Kidney epithelial cell (primary cell): ENCODE results near the gene IFFO2. TPM values are rescaled to one million over a fixed set of nuclear protein-coding genes. Genes with fewer than 3 reads are reported as not detected.
"Not testable (repeated sequence)": the region's sequence is repeated elsewhere in the genome, so short reads cannot be mapped to it uniquely, and the experiment has no call there.

Source experiments
- DNase-seq: peaks from one replicate; pipeline ENCODE4 v3.0.0-alpha.2; 2010; ENCODE audit warnings: low read depth
- H3K27me3 ChIP-seq: 2 replicates; pipeline ENCODE4 v1.6.0; 2011; ENCODE audit warnings: low read length; ENCODE audit not compliant: control insufficient read depth, insufficient read depth
- H3K36me3 ChIP-seq: 2 replicates; pipeline ENCODE4 v1.5.1; 2011; ENCODE audit warnings: low read length; ENCODE audit not compliant: control insufficient read depth, insufficient read depth
- H3K4me3 ChIP-seq: 2 replicates; pipeline ENCODE4 v1.5.1; 2011; ENCODE audit warnings: low read depth, mild to moderate bottlenecking, control low read depth, low read length
- total RNA-seq: library from RNA; depleted of rRNA; stranded (reverse); fragments of >200 nt; gene quantifications from 2 replicates; pipeline ENCODE4 v1.2.3, GENCODE V29; 2015
- TF ChIP-seq, protein P1 (sequence below): IDR thresholded peaks from 2 replicates; pipeline ENCODE4 v1.5.1; 2011; ENCODE audit warnings: mild to moderate bottlenecking, moderate library complexity, low read length, control low read depth, inconsistent platforms; ENCODE audit not compliant: insufficient read depth, poor library complexity, severe bottlenecking

IFFO2 gene
- total RNA-seq, 1 donor from 2014 or later: 25.3 TPM

DNA sequence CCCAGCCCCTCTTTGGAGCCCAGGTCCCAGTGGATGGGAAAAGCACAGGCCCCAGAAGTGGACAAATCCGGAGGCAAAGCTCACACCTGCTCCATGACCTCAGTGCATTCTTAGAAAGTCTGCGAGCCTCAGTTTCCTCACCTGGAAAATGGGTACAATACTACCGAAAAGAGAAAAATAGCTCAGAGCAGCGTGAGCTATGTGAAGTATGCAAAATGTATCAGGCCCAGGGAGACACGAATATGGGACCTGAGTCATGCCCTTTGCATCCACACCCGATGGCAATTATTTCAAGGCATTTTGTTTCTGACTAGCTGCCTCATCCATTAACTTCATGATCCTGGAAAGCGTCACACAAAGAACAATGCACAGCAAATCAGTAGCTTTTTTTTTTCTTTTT is 63.4 kb downstream of the IFFO2 start:
- no peaks in the 10 kb centered on the region for H3K36me3 ChIP-seq
- TF ChIP-seq, protein P1, sequence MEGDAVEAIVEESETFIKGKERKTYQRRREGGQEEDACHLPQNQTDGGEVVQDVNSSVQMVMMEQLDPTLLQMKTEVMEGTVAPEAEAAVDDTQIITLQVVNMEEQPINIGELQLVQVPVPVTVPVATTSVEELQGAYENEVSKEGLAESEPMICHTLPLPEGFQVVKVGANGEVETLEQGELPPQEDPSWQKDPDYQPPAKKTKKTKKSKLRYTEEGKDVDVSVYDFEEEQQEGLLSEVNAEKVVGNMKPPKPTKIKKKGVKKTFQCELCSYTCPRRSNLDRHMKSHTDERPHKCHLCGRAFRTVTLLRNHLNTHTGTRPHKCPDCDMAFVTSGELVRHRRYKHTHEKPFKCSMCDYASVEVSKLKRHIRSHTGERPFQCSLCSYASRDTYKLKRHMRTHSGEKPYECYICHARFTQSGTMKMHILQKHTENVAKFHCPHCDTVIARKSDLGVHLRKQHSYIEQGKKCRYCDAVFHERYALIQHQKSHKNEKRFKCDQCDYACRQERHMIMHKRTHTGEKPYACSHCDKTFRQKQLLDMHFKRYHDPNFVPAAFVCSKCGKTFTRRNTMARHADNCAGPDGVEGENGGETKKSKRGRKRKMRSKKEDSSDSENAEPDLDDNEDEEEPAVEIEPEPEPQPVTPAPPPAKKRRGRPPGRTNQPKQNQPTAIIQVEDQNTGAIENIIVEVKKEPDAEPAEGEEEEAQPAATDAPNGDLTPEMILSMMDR: no peak

GRCh38 chr1:18891858-18892257 is 64.6 kb downstream of the IFFO2 start:
- not testable (repeated sequence) for H3K27me3 ChIP-seq, H3K36me3 ChIP-seq, DNase-seq, H3K4me3 ChIP-seq

More for the DNA sequence above, 63.4 kb downstream of the IFFO2 start:
- DNase-seq: no peak
- Histone ChIP-seq H3K4me3 (no peak overlapping the region), H3K27me3 (no peaks in the 10 kb centered on the region)

DNA sequence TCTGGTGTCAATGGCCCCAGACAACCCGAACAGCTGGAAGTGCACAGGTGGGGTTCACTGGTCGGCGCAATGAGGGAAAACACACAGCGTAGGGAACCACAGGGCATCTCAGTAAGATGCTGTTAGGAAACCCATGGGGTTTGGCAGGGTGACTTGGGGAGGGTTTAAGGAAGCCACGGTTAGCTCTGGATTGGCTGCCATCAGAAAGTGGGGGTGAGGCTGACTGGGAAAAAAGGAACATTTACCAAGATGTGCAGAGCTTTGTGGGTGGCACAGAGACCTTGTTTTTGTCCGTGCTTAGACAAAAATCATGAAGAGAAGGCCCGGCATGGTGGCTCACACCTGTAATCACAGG is 65.1 kb downstream of the IFFO2 start:
- Histone ChIP-seq H3K36me3 (no peaks in the 10 kb centered on the region), H3K4me3 (no peak overlapping the region), H3K27me3 (no peaks in the 10 kb centered on the region)
- TF ChIP-seq, protein P1: no peak
- DNase-seq: no peak

DNA sequence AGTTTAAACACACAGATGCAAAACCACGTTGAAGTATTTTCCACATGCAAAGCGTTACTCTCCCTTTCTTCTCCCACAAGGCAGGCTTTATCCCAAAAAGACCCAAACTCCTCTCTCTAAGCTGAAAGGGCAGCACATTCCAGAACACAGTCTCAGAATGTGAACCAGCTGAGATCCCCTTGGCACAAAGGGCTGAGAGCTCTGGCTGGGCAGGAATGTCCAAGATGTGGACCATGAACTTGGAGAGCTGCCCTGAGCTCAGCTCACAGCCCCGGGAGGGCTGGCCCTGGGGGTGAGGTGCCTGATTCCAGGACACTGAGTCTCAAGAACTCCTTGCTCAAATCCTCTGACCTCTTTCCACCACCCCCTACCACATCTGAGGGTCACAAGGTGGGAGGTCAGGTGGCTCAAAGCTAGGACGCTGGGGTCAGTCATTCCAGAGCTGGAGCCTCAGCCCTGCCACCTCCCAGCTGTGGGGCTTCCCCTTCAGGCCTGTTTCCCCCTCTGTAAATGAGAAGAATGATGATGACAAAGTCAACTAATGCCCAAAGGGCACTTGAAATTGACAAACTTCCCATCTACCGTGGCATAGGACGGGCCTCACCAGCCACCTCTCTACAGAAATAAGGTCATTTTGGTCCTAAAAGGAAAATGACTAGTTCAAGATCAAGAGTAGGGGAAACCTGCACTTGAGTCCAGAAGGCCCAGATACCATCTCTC is 65.6 kb downstream of the IFFO2 start:
- Histone ChIP-seq H3K36me3 (no peaks in the 10 kb centered on the region), H3K4me3 (no peak overlapping the region), H3K27me3 (no peaks in the 10 kb centered on the region)
- DNase-seq: no peak
- TF ChIP-seq, protein P1: no peak

GRCh38 chr1:18886003-18886335 is 70.5 kb downstream of the IFFO2 start:
- no peaks in the 10 kb centered on the region for H3K36me3 ChIP-seq
- H3K27me3 ChIP-seq: no peaks in the 10 kb centered on the region
- TF ChIP-seq, protein P1: no peak
- H3K4me3 ChIP-seq: no peak overlapping the region
- peak; percentile 21 for DNase-seq

- Histone ChIP-seq H3K4me3 (no peak overlapping the region), H3K27me3 (no peaks in the 10 kb centered on the region), H3K36me3 (no peaks in the 10 kb centered on the region)
- TF ChIP-seq, protein P1: no peak
- DNase-seq: no peak
Measured at GRCh38 chr1:18885311-18886002, 71.0 kb downstream of the IFFO2 start.
